GM18511 (cell line): ENCODE data around the gene RYR2.

ENCODE experiments used
- ATAC-seq: cut with Tn5 transposase; IDR thresholded peaks from one replicate; pipeline ENCODE4 v1.9.1; 2021; ENCODE audit warnings: mild to moderate bottlenecking, moderate library complexity; ENCODE audit not compliant: unreplicated experiment

Gene RYR2

DNA sequence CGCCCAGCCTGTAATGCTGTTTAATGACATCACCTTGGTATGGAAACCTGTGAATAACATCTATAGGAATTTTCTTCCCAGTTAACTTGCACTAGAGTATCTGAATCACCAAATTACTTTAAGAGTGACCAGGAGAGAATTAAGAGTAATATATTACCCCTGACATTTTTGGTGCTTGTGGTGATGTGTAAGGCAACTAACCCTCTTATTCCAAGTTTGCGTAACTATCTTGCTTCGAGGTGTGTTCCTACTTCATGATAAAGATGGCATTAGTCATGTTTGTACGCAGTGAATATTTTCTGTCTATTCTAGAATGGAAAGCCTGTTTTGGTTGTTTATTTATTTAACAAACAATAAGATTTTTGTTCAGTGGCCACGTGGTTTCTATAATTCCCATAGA is 717.4 kb downstream of the RYR2 start:
- ATAC-seq, result no peak

DNA sequence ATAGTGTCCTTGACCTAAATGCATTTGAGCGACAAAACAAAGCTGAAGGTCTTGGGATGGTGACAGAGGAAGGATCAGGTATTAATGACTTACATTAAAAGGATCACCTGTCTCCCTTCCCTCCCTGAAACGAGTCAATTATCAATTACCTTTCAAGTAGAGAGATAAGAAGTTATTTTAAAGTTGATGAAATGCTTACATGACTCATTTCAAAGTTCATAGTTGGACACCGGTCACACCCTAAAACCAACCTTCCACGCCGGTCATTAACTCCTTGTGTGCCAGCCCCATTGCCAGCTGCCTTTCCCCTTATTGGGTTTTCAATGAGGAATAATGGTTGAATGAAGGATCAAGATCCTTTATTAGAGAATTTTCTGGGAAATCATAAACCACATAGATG is 719.0 kb downstream of the RYR2 start:
- no peak for ATAC-seq

DNA sequence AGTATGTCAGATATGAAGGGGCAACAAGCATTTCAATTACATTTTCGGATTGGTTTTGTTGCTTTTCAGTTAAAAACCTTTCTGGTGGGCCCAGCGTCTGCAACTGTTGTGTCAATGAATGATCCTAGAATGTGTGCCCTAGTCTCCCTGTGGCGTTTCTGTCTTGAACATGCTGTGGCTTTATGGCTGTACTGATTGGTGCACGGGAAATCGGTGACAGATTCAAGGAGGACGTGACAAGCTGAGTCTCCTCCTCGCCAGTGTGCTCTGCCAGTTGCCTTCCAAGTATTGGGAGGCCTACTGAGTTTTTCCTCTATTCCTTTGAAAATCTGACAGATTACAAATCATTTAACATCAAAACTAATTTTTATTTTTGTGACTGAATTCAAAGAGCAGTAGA is 721.2 kb downstream of the RYR2 start:
- ATAC-seq, result no peak

DNA sequence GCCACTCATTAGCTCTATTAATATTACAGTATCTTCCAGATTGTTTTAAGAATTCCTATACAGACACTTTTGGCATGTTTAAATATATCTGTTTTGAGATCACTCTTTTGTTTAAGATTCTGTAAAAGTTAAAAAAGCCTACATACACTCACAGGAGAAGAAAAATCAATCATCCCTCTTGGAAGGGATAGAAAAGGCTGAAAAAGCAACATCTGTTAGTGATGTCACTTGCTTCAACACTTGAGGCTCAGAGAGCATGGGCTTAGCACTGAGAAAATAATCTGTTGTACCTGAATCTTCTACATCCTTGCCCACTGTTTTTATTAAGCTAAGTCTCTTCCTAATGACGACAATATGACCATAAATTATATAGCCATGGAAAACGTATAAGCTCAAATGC is 721.8 kb downstream of the RYR2 start:
- ATAC-seq, result no peak

DNA sequence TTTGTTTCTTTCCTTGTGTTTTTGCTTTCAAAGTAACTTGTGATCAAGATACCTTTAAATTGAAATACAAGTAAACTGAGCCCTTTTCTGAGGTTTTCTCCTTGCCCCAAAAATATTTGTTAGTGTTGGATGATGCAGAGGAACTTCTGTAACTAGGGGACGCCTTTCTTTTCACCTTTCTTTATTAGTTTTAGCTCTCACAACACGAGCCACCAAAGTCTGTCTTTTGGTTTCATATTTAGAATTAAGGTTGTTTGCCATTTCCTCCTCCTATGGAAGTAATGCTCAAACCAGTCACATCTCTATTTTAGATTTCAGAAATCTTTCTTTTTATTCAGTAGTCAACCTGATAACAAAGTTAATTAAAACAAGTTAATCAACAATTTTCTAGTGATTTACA is 727.9 kb downstream of the RYR2 start:
- no peak for ATAC-seq

DNA sequence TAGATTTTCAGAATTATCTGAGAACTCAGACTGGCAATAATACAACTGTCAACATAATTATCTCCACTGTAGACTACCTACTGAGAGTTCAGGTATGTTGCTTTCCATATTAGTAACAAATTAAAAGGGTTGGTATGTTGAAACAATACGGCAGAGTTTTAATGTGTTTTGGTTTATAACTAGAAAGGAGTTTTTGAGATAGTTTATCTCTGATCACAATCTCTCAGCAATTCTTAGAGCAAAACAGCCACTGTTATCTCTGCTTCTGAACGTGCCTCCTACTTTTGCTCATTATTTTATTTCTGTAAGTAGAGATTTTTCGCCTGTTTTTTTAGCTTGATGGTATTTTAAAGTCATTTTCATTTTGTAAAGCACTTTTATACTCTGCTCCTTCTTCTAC is 730.0 kb downstream of the RYR2 start:
- no peak for ATAC-seq

DNA sequence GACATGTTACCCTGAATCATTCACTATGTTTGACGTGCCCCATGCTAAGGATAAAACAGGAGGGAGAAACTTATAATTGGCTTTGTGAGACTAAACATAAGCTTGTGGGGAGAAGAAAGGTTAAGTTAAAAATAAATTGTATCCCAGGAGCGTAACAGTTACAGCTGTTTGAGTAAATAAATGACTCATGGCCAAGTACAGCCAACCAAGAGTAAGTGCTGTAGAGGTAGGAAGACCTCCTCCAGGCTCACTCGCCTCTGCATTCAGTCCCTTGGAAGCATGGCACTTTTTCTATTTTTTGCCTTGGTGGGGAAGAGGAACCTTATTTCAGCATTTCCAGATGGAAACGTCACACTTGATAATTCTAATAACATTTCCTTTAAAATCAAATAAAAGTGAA is 732.3 kb downstream of the RYR2 start:
- ATAC-seq, result no peak

DNA sequence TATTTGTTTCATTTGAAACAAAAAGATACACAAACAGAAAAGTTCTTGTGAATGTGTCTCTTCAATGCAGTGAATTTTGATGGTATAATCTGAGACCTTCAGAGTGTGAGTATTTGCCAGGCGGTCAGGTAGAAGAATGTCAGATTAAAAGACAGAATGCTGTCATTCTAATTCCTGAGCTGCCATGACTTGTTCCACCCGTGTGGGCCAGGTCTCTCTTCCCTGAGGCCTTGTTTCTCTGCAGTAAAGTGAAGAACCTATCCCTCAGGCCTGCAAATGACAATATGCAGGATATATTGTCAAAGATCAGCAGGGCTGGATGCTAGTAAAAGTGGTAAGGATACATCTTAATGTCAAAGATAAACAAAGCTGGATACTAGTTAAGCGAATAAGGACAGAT is 737.4 kb downstream of the RYR2 start:
- ATAC-seq, result no peak

DNA sequence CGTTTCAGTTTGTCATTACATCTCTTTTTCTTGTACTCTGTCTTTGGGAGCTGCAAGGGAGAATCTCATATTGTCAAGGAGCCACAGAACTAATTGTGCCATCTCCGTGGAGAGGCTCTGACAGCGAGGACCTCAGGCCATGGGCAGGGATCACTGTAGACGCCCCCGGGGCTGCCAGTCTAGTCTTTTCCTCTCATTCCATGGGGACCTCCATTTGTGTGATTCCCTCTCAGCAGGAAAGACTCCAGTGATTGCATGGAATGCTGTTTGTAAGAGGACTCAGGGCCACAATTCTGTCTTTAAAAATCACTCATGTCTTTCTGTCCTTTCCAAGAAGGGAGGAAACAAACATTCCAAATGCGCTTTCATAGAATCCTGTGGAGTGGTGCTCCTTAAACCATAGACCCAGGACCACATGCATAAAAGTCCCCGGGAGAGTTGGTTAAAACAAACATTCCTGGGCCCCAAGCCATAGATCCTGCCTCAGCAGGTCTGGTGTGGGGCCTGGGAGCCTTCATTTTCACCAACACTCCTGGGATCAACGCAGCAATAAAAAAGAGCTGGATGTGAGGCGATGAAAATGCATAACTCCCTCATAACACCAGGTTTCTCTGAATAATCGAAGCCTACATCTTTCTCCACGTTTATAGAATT is 744.2 kb downstream of the RYR2 start:
- no peak for ATAC-seq

DNA sequence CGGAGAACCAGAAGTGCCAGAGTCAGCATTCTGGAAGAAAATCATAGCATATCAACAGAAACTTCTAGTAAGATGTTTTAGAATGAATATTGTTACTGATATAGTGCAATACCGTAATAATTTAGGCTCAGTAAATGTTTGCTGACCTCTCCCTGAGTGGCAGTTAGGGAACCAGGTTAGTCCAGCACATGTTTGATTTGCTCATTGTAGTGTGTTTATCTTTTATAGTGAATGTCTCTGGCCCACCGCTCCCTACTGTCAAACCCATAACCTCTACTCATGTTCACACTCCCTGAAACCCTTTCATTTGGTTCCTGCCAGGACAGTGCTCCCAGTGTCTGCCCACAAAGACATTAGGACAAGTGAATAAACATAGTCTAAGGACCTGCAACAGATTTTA is 746.1 kb downstream of the RYR2 start:
- no peak for ATAC-seq

DNA sequence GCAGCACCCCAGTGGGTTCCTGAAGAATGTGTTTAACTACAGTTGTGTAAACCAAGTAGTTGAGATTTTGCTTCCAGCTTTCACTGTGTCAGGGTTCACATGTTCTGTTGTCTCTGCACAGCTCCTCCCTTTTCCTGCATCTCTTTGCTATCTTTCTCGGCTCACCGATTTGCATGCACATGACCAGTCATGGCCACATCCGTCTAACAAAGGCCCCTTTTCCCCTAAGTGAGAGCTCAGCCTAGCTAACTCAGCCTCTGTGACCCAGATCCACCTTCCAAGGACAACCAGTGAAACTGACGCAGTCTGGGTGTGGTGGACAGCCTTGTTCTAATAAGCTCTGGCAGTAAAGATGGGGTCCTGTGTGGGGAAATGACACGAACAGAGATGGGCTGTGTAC is 747.6 kb downstream of the RYR2 start:
- no peak for ATAC-seq

DNA sequence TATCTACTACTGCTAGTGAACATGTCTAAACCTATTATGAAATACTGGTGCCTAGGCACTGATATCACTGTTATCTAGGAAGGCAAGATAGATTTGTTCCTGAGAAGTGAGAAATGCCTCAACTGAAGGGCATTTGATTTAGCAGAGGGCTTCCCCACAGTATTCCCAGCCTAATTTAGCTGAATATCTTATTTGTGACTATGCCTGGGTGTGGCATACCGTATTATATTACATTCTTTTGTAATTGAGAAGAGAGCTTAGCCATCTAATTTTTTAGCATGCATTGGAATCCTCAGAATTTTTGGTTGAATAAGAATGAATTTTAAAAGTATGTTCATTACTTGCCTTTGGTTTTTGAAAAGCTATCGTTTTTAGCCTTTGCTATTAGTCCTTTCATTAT is 749.6 kb downstream of the RYR2 start:
- no peak for ATAC-seq

DNA sequence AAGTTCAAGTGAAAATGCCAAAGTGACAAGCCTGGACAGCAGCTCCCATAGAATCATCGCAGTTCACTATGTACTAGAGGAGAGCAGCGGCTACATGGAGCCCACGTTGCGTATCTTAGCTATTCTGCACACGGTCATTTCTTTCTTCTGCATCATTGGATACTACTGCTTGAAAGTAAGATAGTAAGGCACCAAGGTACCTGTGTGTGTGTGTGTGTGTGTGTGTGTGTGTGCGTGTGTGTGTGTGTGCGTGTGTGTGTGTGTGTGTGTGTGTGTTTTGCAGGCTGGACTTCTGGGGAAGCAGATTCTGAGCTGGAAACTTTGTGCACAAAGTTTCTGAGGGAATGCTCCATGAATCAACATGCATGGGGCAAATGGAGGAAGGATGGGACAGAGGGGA is 750.2 kb downstream of the RYR2 start:
- ATAC-seq, result no peak

DNA sequence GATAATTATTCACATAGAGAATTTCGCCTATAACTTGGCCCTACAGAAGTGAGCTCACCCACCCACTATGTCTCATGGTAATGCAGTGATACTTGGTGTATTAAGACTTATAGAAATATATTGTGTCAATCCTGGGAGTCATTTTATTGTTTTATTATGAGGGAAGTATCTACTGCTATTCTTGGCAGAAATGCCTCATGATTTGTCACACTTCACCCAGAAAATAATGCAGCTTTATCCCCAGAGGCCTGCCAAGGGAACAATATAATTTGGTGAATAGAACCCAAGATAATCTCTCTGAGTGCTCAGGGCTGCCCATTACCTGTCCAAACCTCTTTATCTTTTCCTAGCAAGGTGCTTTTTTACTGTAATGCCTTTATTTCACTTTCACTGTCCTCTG is 750.7 kb downstream of the RYR2 start:
- ATAC-seq, result no peak

DNA sequence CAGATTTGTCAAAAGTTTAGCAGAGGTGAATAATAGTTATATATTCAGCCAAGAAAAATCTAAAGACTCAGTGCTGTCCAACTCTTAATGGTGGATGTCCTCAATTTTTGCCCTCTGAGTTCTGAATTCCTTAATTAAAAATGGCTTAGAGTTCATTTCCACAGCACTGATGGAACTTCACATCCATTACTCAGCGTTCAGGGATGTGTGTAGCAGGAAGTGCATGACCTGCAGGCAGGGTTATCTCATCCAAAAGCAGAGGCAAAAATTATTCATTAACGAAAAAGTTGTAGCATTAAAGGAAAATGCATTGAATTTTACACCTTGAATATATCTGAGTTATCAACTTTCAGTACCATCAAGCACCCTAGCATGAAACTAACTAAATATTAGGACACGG is 752.1 kb downstream of the RYR2 start:
- ATAC-seq, result no peak

DNA sequence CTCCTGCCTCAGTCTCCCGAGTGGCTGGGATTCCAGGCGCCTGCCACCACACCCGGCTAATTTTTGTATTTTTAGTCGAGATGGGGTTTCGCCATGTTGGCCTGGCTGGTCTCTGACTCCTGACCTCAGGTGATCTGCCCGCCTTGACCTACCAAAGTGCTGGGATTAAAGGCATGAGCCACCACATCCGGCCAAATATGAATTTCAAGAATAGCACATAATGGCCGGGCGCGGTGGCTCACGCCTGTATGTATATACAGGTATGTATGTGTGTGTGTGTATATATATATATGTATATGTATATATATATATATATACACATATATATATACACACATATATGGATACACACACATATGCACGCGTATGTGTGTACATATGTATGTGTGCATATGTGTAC is 753.6 kb downstream of the RYR2 start:
- no peak for ATAC-seq

DNA sequence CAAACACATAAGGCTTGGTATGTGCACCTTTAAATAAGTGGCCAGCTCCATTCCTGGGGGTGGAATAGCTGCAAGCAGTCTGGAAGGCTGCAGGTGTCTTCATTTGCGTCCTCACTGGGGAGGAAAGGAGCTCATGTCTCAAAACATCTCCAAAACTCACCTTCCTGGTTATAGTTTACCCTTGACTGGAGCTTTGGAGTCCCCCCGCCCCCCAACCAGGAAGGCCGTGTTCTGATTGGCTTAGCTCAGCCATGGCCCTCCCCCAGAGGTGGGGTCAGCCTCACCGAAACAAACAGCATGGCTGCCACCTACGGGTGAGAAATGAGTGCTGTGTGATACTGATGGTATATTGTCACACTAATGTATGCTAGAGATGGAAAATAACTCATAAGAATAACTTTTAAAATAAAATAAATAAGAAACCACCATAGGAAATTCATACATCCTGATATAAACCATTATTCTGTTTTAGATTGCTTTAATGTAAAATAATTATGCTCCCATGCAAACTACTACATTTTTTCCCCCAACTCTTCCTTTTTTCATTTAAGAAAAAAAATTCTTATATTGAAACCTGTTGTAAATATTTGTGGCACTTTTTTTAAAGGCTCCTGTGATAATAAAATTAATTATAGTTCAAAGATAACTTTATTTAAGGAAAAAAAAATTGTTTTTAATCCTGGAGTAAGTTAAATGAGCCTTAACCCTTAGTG is 757.9 kb downstream of the RYR2 start:
- ATAC-seq, result peak; percentile 83

DNA sequence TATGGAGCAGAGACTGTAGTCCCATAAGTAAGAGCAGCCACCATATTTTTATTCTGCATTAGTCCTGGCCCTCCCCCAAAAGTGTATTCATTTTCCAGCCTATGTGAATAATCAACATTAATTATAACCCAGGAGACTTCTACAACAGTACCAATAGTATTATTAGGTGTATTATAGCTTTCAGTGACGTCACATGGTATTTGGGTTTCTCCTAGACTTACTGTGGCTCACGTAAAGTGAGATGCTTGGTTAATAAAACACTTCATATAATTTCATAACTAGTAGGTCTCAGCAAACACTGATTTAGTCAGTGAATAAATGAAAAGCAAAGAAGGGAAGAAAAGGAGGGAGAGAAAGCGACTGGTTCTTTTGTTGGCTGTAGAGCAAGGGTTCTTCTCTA is 762.5 kb downstream of the RYR2 start:
- no peak for ATAC-seq

DNA sequence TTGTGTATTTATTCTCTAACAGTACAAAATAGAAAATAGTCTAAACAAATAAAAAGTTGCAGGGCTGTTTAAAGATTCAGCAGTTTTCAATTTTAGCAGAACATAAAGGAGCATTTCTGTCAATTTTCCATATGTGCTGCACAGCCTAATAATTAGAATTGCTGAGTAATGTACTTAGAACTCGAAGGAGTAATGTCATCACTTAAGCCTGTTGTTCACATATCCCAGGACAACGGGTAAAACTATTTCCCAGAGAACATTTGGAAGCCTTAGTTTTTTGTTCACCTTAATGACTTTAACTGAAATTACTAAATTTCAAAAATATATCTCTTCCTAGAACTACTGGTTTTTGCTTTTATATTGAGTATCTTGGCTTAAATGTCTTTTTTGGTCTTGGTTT is 767.1 kb downstream of the RYR2 start:
- no peak for ATAC-seq

DNA sequence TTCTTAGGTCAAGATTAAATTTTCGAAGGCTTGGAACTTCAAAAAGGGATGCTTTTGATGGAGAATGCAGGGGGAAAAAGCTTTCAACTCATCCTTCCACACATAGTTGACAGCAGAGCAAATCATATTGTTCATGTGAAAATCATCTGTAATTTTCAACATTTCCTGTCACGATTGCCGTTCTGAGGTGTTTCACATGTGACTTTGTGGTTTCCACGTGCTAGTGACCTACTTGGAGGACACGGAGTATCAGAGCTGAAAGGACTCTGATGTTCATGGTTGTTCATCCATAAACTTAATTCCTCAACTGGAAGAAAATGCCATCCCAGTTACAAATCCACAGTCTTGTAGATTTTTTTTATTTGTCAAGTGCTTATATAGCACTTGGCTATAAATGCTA is 769.6 kb downstream of the RYR2 start:
- no peak for ATAC-seq

DNA sequence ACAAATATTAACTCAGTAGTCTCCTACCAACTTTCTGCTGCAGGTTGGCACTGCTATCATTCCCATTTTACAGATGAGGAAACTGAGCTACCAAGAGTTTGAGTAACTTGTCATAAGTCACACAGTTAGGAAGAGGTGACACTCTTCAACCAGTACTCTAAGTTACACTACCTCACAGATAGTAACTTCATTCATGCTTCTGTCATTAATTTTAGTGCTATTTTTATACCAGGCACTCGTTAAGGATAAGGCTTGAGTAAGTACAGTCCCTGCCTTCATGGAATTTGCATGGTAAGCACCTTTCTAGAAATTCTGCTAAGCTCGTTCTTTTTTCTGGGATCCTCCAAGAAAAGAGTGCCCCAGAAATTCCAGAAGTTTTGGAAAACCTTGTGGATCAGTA is 770.1 kb downstream of the RYR2 start:
- ATAC-seq, result no peak

DNA sequence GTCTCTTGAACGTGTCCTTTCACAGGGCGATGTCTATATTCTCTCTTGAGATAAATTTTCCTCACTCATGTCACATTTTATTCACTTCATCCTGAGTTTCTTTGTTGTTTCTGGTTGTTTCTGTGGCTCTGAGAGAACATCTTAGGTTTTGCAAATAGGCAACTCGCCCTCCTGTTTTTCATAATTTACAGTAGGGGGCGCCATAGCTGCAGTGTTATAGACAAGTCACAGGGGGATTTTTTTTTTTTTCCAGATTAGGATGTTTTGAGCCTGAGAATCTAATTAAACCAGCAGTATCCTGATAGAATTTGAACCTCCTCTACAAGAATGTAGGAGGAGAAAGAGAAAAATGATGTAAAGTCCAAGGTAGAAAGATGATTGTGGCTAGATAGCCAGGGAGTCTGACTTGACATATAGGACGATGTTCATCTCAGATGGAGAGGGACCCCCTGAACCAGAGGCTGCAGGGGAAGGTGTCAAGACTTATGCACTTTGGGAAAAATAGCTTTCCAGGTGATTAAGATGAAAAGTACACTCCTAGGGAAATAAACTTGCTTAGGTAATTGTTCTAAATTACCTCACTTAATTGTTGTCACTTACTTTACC is 772.4 kb downstream of the RYR2 start:
- no peak for ATAC-seq

DNA sequence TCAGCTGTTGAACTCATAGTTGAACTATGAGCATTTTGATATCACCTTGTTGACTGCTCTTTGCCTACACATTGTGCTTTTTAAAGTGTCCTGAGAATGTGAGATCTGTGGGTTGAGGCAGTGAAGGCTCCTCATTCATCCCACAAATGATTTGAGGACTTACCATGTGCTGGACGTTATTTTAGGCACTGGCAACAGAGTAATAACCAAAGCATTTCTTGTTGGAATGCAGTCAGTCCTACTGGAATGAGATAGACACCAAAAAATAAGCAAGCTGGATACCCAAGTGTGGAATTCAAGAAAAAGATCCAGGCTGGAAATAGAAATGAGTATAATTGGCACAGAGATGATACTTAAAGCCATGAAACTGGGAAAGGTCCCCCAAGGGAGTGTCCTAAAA is 775.3 kb downstream of the RYR2 start:
- no peak for ATAC-seq
